MCF 10A (cell line): Measurements from ENCODE around the gene NRIP1. TPM values are rescaled to one million over a fixed set of nuclear protein-coding genes. Genes with fewer than 3 reads are reported as not detected.

Experiments used
- BruUV-seq: library from RNA; stranded (reverse); fragments of 400-500 nt; replicated peaks from 2 replicates; lab custom pipeline; 2021; lab: Mats Ljungman, UMichigan
- CTCF ChIA-PET: fragments of 300-600 bp; sonication (Branson Sonifier 250); formaldehyde crosslinking; extraction: SDS; loops from one replicate; lab custom pipeline; 2021; ENCODE audit warnings: antibody characterized with exemption, inconsistent platforms; lab: Yijun Ruan, JAX
- POLR2A ChIA-PET: fragments of 300-600, 350-650 bp; sonication (Branson Sonifier 250); formaldehyde crosslinking; extraction: SDS; loops from one replicate; lab custom pipeline; 2020; ENCODE audit warnings: antibody characterized with exemption, inconsistent platforms; lab: Yijun Ruan, JAX
- DNase-seq: peaks from one replicate; pipeline ENCODE4 v3.0.0-alpha.2; 2018; ENCODE audit not compliant: unreplicated experiment
- H3K27ac Mint-ChIP-seq: one replicate; pipeline ENCODE4 v1.8.0; 2022; ENCODE audit warnings: mild to moderate bottlenecking, low read depth, mixed read lengths; ENCODE audit not compliant: unreplicated experiment
- H3K27me3 Mint-ChIP-seq: one replicate; pipeline ENCODE4 v1.8.0; 2022; ENCODE audit warnings: mixed read lengths; ENCODE audit not compliant: insufficient read depth, unreplicated experiment
- H3K36me3 Mint-ChIP-seq: one replicate; pipeline ENCODE4 v1.8.0; 2022; ENCODE audit warnings: mild to moderate bottlenecking, moderate library complexity, mixed read lengths; ENCODE audit not compliant: insufficient read depth, unreplicated experiment
- H3K4me1 Mint-ChIP-seq: one replicate; pipeline ENCODE4 v1.8.0; 2022; ENCODE audit warnings: mixed read lengths; ENCODE audit not compliant: insufficient read depth, unreplicated experiment
- H3K4me3 Mint-ChIP-seq: one replicate; pipeline ENCODE4 v1.8.0; 2022; ENCODE audit warnings: mild to moderate bottlenecking, moderate library complexity, mixed read lengths; ENCODE audit not compliant: unreplicated experiment
- H3K9me3 Mint-ChIP-seq: one replicate; pipeline ENCODE4 v1.8.0; 2022; ENCODE audit warnings: mixed read lengths; ENCODE audit not compliant: unreplicated experiment
- CTCF ChIP-seq: fragments of 200-600 bp; IDR thresholded peaks from one replicate; pipeline ENCODE4 v1.8.0; 2022; ENCODE audit warnings: antibody characterized with exemption, mild to moderate bottlenecking; ENCODE audit not compliant: unreplicated experiment
- intact Hi-C: fragments of 100-400 bp; cut with micrococcal nuclease; formaldehyde crosslinking; loops from 2 replicates; pipeline ENCODE4 v1.14.1; 2022
- total RNA-seq: library from RNA; stranded (reverse); gene quantifications from 2 replicates; pipeline ENCODE4 v1.2.3, GENCODE V29; 2022

The NRIP1 gene
- total RNA-seq, 1 experiment from 2014 or later: 31.4 TPM

- TF ChIP-seq CTCF: no peak
- POLR2A ChIA-PET: no interaction called here
- Mint-ChIP-seq H3K27ac (no peak overlapping the region), H3K27me3 (no peaks in the 10 kb centered on the region), H3K4me1 (peaks cover 14% of the 10 kb centered on the region), H3K4me3 (no peak overlapping the region), H3K36me3 (no peaks in the 10 kb centered on the region), H3K9me3 (peaks cover 8% of the 10 kb centered on the region)
- CTCF ChIA-PET: interaction anchor here (1.0 kb wide), 1 partner anchor 12 kb away, joined by 3 read pairs; no protein-coding TSS in a partner anchor
- intact Hi-C loops: no loop called here
- no TSS peak for BruUV-seq
- DNase-seq: no peak
These were observed 44.0 kb downstream of the NRIP1 start for GRCh38 chr21:15020797-15021196.

GRCh38 chr21:15018382-15018781, 46.4 kb downstream of the NRIP1 start:
- Mint-ChIP-seq H3K36me3 (no peaks in the 10 kb centered on the region), H3K4me3 (no peak overlapping the region), H3K4me1 (peaks cover 15% of the 10 kb centered on the region), H3K27ac (no peak overlapping the region), H3K27me3 (no peaks in the 10 kb centered on the region), H3K9me3 (peaks cover 8% of the 10 kb centered on the region)
- TF ChIP-seq CTCF: no peak
- DNase-seq: no peak
- ChIA-PET POLR2A (no interaction called here), CTCF (no interaction called here)
- BruUV-seq: no TSS peak
- intact Hi-C loops: no loop called here

GRCh38 chr21:15015622-15016471, 49.0 kb downstream of the NRIP1 start:
- DNase-seq: peak; percentile 61
- Mint-ChIP-seq H3K36me3 (no peaks in the 10 kb centered on the region), H3K4me1 (peaks cover 15% of the 10 kb centered on the region), H3K9me3 (peaks cover 8% of the 10 kb centered on the region), H3K27me3 (no peaks in the 10 kb centered on the region), H3K4me3 (no peak overlapping the region), H3K27ac (peak overlapping the region; percentile 73)
- BruUV-seq: no TSS peak
- TF ChIP-seq CTCF: no peak
- intact Hi-C loops: no loop called here
- ChIA-PET CTCF (no interaction called here), POLR2A (interaction anchor here (0.6 to 0.8 kb wide), 3 partner anchors 9 to 26 kb away, joined by 3 to 4 read pairs (median 3); no protein-coding TSS in a partner anchor)

- H3K36me3 Mint-ChIP-seq: no peaks in the 10 kb centered on the region
- no TSS peak for BruUV-seq
- H3K9me3 Mint-ChIP-seq: peaks cover 8% of the 10 kb centered on the region
- no peak for TF ChIP-seq CTCF
- no peak overlapping the region for H3K27ac Mint-ChIP-seq
- CTCF ChIA-PET: interaction anchor here (0.6 kb wide), 1 partner anchor 718 kb away, joined by 3 read pairs; no protein-coding TSS in a partner anchor
- POLR2A ChIA-PET: no interaction called here
- H3K27me3 Mint-ChIP-seq: no peaks in the 10 kb centered on the region
- H3K4me3 Mint-ChIP-seq: no peak overlapping the region
- DNase-seq: no peak
- H3K4me1 Mint-ChIP-seq: peaks cover 15% of the 10 kb centered on the region
- intact Hi-C loops: no loop called here
These were observed 50.6 kb downstream of the NRIP1 start for GRCh38 chr21:15014221-15014620.
